HEK293 (cell line): ENCODE measurements around the gene FAM76A.

Experiments used
- KLF1 ChIP-seq: fragments of 450-650 bp; formaldehyde crosslinking; IDR thresholded peaks from 2 replicates; pipeline ENCODE4 v1.5.1; 2016; ENCODE audit warnings: missing biosample characterization, missing genetic modification characterization
- KLF16 ChIP-seq: fragments of 450-650 bp; formaldehyde crosslinking; IDR thresholded peaks from 2 replicates; pipeline ENCODE4 v1.5.1; 2017; ENCODE audit warnings: missing biosample characterization, missing genetic modification characterization
- MEIS1 ChIP-seq: sonication (generic); formaldehyde crosslinking; IDR thresholded peaks from 2 replicates; pipeline ENCODE4 v1.8.1; 2022; ENCODE audit warnings: missing genetic modification reagents, mild to moderate bottlenecking, borderline replicate concordance
- REST ChIP-seq: fragments of 450-650 bp; formaldehyde crosslinking; IDR thresholded peaks from 2 replicates; pipeline ENCODE4 v1.5.1; 2016; ENCODE audit warnings: missing biosample characterization, missing genetic modification characterization
- WT1 ChIP-seq: fragments of 450-650 bp; formaldehyde crosslinking; IDR thresholded peaks from 2 replicates; pipeline ENCODE4 v1.5.1; 2016; ENCODE audit warnings: missing biosample characterization, missing genetic modification characterization
- ZBTB21 ChIP-seq: fragments of 450-650 bp; formaldehyde crosslinking; IDR thresholded peaks from 2 replicates; pipeline ENCODE4 v1.5.1; 2017; ENCODE audit warnings: missing biosample characterization, missing genetic modification characterization
- ZFP69B ChIP-seq: fragments of 450-650 bp; formaldehyde crosslinking; IDR thresholded peaks from 2 replicates; pipeline ENCODE4 v1.5.1; 2016; ENCODE audit warnings: missing biosample characterization, missing genetic modification characterization
- ZNF23 ChIP-seq: fragments of 450-650 bp; formaldehyde crosslinking; IDR thresholded peaks from 2 replicates; pipeline ENCODE4 v1.5.1; 2016; ENCODE audit warnings: missing biosample characterization, missing genetic modification characterization, borderline replicate concordance
- ZNF366 ChIP-seq: fragments of 450-650 bp; formaldehyde crosslinking; conservative IDR thresholded peaks from 2 replicates; pipeline ENCODE4 v1.5.1; 2016; ENCODE audit warnings: missing biosample characterization, missing genetic modification characterization
- ZNF654 ChIP-seq: fragments of 450-650 bp; formaldehyde crosslinking; IDR thresholded peaks from 2 replicates; pipeline ENCODE4 v1.5.1; 2016; ENCODE audit warnings: low read depth, missing biosample characterization, missing genetic modification characterization
- ZNF670 ChIP-seq: fragments of 450-650 bp; formaldehyde crosslinking; IDR thresholded peaks from 2 replicates; pipeline ENCODE4 v1.5.1; 2016; ENCODE audit warnings: missing biosample characterization, missing genetic modification characterization, low read depth
- TF ChIP-seq, protein P1 (sequence below): fragments of 450-650 bp; formaldehyde crosslinking; IDR thresholded peaks from 2 replicates; pipeline ENCODE4 v1.5.1; 2016; ENCODE audit warnings: missing biosample characterization, missing genetic modification characterization
- TF ChIP-seq, protein P2 (sequence below): IDR thresholded peaks from 2 replicates; pipeline ENCODE4 v1.6.1; 2011; ENCODE audit warnings: mild to moderate bottlenecking, low read depth, low read length, borderline replicate concordance

DNA sequence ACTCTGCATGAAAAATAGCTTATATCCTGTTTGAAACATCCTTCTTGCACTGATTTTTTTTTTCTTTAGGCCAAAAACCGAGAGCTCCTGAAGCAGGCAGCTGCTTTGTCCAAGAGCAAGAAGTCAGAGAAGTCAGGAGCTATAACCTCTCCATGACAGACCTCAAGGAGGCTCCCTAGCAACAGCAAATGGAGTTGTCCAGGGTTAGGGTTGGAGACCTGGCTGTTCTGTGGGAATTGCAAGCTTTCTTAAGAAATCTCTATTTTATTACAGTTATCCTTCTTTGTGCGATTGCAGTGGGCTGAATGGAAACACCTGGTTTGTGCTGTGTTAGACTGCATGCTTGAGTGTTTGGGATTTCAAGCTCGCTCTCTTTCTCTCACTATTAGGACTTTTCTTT lies 34.7 kb downstream of the FAM76A start:
- TF ChIP-seq ZFP69B (tag by site-specific recombination) (no peak), ZBTB21 (tag by site-specific recombination) (no peak), KLF16 (no peak), KLF1 (tag by site-specific recombination) (no peak), ZNF654 (tag by site-specific recombination) (no peak), ZNF23 (tag by site-specific recombination) (no peak), REST (tag by site-specific recombination) (no peak), ZNF366 (tag by site-specific recombination) (no peak; the same call in 1 of the 2 replicates), ZNF670 (tag by site-specific recombination) (no peak), WT1 (tag by site-specific recombination) (no peak), MEIS1 (no peak)
- TF ChIP-seq, protein P1, sequence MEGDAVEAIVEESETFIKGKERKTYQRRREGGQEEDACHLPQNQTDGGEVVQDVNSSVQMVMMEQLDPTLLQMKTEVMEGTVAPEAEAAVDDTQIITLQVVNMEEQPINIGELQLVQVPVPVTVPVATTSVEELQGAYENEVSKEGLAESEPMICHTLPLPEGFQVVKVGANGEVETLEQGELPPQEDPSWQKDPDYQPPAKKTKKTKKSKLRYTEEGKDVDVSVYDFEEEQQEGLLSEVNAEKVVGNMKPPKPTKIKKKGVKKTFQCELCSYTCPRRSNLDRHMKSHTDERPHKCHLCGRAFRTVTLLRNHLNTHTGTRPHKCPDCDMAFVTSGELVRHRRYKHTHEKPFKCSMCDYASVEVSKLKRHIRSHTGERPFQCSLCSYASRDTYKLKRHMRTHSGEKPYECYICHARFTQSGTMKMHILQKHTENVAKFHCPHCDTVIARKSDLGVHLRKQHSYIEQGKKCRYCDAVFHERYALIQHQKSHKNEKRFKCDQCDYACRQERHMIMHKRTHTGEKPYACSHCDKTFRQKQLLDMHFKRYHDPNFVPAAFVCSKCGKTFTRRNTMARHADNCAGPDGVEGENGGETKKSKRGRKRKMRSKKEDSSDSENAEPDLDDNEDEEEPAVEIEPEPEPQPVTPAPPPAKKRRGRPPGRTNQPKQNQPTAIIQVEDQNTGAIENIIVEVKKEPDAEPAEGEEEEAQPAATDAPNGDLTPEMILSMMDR (tag by site-specific recombination), result no peak
- TF ChIP-seq, protein P2, sequence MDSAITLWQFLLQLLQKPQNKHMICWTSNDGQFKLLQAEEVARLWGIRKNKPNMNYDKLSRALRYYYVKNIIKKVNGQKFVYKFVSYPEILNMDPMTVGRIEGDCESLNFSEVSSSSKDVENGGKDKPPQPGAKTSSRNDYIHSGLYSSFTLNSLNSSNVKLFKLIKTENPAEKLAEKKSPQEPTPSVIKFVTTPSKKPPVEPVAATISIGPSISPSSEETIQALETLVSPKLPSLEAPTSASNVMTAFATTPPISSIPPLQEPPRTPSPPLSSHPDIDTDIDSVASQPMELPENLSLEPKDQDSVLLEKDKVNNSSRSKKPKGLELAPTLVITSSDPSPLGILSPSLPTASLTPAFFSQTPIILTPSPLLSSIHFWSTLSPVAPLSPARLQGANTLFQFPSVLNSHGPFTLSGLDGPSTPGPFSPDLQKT, result no peak
